GM21367 (cell line): ENCODE data around the gene CTPS1.
A peak's percentile ranks its signal among the peaks of the same experiment; 100 is the strongest.

Source experiments
- ATAC-seq: cut with Tn5 transposase; IDR thresholded peaks from one replicate; pipeline ENCODE4 v1.9.1; 2021; ENCODE audit not compliant: unreplicated experiment

Gene CTPS1

DNA sequence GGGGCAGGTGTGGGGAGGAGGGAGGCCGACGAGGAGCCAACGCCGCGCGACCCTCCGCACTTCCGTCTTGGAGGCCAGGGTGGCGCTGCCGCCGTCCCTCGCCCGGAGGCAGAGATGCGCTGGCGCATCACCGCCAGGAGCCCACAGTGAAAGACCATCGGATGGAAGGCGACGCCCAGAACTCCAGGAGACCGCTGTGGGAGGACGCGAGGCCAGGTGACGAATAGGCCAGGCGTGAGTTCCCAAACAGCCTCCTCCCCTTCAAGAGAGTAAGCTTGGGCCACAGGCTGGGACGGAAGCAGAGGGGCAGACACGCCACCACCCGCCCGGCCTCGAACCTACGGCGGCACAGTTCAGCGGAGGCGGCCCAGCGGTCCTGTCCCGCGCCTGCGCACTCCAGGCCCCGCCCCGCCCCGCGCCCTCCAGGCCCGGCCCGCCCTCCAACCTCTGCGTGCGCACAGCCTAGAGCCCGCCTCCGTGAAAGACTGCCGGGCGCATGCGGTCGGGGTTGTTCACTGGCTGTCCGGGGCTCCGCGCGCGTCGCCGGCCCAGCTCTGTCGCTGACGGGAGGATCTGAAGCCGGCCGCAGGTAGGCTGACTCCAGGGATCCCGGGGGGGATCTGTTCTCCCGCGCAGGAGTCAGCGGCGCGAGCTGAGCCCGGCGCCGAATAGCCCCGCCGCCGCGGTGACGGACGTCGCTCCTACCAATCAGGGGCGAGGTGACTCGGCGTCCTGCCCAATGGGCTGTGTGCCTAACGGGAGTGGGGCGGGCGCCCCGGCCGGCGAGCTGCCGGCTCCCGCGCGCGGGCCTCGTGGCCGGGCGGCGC, at the start of gene CTPS1:
TSS of gene CTPS1 (plus strand) at position 456 of the 827 bp plus-strand sequence. CDS start 3,595 bp downstream, outside the sequence.
- ATAC-seq: peak; percentile 81

GRCh38 chr1:40930174-40930964, 49.1 kb upstream of the CTPS1 start:
- no peak for ATAC-seq

DNA sequence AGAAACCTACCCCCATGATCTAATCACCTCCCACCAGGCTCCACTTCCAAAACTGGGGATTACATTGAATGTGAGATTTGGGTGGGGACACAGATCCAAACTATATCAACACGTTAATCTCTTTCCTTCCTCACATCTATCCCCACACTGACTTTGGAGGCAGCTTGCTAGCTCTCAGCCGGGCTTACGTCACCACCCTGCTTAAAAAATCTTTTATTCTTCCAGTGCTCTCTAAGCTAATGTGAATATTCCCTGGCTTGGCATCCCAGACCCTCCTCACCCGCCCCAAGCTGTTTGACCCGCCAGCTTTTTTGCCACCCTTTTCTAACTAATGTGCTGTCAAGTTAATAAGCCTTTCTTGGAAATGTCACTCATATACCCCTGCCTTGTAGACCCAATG, 47.9 kb upstream of the CTPS1 start:
- no peak for ATAC-seq

- no peak for ATAC-seq
These were observed 47.5 kb upstream of the CTPS1 start for GRCh38 chr1:40932006-40932405.

DNA sequence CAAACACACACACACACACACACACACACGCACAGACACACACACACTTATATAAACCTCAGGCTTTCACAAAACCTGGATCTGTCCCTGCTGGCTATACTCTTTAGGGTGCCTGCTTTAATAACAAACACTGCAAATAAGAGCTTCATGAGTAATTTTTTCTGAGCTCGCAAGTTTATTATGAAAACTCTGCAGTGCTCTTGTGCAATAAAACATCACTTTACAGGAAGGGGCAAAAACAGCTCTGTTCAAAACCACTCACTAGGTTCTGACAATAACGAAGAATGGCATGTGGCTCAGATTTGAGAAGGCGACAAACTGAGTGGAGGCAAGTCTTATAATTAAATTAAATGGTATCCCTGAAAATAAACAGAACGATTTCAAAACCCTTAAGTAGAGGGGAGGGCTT, 42.6 kb upstream of the CTPS1 start:
- no peak for ATAC-seq

DNA sequence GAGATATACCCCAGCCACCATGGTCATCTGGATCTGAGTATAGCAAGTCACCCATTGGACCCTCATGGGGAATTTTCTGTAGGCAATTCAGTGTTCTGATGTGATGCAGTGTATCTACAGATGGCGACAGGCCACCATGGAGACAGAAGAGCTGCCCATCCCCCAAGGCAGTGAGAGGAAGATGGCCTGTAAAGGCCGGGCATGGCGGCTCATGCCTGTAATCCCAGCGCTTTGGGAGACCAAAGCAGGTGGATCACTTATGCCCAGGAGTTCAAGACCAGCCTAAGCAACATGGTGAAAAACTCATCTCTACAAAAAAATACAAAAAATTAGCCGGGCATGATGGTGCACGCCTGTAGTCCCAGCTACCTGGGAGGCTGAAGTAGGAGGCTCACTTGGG, 41.1 kb upstream of the CTPS1 start:
- no peak for ATAC-seq

- no peak for ATAC-seq
These were observed 40.0 kb upstream of the CTPS1 start for GRCh38 chr1:40939320-40940059.

- ATAC-seq: no peak
These were observed 35.2 kb upstream of the CTPS1 start for GRCh38 chr1:40944326-40944725.

DNA sequence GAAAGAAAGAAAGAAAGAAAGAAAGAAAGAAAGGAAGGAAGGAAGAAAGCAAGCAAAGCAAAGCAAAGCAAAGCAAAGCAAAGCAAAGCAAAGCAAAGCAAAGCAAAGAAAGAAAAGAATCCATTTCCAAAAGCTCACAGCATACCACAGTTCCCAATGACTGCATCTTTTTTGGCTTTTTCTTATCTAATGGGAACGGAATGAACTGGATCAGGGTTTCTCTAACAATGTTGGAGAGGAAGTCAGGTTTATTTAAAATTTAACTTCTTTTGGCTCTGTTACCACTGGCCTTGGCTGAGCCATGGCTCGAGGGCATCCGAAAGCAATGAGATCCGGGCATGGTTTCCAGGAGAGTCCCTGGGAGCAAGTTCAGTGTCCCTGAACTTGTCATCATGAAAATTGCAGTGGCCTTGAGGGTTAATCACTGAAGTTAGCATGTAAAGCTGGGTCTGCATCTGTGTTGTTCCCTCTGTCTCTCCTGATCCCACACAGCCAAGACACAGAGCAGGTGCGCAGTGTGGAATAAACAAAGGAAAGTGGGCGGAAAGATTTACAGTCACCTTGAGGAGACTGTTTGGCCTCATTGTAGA, 34.6 kb upstream of the CTPS1 start:
- no peak for ATAC-seq

DNA sequence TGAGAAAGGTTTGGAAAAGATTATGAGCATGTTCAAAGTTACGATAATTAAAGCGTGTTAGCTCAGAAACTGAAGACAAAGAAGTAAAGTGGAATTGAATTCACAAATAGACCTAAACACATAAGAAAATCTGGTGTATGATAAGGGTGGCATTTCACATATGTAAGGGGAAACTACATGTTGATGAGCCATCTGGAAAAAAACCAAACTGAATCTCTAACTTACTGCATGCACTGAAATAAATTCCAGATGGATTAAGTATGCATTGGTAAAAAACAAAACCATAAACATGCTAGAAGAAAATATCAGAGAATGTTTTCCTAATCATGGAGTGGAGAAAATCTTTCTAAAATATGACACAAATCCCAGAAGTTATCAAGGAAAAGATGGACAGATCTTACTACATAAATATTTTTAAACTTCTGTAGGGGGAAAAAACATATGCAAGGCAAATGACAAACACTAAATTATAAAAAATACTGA, 34.0 kb upstream of the CTPS1 start:
- no peak for ATAC-seq

DNA sequence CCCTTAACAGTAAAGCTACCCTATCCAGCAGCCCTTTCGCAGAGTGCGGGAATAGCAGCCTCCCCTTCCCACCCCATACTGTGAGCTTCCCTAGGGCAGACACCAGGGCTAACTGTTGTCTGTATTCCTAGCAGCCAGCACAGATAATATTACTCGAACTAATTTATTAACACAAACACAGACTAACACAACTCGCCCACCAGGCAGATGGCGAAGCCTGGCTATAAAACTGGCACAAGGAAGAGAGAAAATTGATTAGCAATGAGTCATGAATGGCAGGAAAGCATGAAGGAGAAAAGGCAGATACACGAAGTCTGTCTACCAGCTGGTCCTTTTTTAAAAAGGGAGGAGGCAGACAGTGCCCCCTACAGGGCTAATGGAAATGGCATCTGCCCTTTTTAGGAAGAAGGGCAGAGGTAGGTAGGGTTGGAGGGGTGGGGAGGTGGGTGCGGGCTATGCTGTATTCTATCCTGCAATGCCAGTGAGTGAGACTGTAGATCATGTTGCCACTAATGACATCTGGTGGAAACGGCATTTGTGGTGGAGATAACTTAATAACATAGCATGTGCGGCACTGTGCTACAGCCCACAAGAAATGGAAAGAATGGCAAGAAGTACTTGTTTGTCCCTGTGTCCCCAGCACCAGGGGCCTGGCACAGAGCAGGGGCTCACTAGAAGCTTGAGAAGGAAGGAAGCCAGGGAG, 30.6 kb upstream of the CTPS1 start:
- ATAC-seq: no peak

DNA sequence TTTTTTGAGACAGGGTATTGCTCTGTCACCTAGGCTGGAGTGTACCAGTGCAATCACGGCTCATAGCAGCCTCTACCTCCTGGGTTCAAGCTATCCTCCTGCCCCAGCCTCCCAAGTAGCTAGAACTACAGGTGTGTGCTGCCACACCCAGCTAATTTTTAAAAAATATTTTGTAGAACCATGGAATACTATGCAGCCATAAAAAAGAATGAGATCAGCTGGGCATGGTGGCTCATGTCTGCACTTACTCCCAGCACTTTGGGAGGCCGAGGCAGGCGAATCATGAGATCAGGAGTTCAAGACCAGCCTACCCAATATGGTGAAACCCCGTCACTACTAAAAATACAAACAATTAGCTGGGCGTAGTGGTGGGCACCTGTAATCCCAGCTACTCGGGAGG, 29.9 kb upstream of the CTPS1 start:
- ATAC-seq: no peak

DNA sequence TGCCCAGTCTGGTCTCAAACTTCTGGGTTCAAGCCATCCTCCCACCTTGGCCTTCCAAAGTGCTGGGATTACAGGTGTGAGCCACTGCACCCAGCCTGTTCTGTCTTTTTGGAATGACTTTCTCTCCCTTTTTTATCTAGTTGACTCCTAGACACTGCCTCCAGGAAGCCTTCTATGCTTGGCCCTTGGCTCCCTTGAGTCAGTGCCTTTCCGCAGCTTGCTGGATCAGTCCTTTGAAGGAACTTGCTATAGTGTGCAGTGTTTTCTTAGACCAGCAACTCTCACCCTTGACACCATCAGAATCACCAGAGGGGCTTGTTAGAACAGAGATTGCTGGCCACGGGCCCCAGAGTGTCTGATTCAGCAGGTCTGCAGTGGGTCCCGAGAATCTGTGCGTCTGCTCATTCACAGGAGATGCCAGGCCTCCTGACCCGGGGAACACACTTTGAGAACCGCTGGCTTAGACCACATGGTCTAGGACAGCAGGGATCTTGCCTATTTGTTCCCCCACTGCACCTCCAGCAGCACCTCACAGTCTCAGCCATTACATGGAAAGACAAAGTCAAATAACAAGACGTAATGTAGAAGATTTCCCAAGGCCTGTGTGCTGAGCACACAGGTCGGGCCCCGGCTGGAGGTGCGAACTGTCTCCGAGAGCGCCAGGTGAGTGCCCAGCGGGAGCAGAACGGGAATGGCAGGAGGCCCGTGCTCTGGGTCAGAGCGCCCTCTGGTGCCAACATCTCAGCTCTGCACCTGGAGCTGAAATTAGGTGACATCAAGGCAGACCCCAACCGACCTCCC, 27.4 kb upstream of the CTPS1 start:
- no peak for ATAC-seq

DNA sequence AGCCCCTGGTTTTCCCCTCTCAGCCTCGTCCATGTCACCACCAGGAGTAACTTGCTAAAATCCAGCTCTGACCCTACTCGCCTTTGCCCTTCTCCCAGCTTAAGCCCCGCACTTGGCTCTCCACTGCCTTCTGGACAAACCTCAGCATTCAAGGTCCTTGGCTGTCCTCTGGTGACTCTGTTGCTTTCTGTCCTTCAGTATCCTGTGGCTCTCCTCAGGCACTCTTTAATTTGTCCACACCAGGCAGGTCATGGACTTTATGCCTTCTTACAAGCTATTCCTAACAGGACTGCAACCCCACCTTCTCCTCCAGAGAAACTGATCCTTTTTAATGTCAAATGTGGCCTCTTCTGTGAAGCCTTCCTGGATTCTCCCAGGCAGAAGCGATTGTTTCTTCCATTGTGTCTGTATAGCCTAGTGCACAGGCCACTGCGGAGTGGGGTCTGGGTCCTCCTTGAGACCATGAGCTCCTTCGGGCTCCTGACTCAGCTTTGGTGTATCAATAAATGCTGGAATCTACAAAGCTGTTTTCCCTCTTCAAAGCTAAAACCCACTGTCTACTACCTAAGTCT, 26.7 kb upstream of the CTPS1 start:
- no peak for ATAC-seq

- no peak for ATAC-seq
These were observed 24.9 kb upstream of the CTPS1 start for GRCh38 chr1:40954626-40955025.

DNA sequence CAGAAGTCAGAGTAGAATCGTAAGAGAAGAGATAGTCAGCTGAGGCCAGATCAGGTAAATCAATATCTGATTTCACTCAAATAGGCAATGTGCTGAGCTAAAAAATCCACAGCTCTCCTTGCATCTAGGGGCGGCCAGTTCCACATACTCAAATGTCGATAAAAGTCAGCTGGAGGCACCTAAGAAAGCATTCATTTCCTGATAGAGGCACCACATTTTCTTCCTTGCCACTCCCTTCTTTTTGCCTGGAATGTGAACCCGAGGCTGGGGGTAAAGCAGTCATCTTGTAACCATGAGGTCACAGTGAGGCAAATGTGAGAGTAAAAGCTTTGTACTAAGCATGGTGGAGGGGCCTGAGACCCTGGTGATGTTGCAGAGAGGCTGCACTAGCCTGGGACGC, 24.2 kb upstream of the CTPS1 start:
- no peak for ATAC-seq

- ATAC-seq: no peak
These were observed 23.1 kb upstream of the CTPS1 start for GRCh38 chr1:40956407-40956806.

DNA sequence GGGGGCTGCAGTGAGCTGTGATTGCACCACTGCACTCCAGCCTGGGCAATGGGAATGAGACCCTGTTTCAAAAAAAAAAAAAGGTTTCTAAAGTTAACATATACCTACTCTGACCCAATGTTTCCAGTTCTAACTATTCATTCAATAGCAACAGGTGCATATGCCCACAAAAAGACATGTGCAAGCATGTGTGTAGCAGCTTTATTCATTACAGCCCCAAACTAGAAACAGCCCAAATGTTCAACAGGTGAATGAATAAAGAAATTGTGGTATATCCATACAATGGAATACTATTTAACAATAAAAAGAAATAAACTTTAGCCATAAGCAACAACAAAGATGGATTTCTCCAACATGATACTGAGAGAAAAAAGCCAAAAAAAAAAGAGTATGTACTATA, 21.3 kb upstream of the CTPS1 start:
- no peak for ATAC-seq

DNA sequence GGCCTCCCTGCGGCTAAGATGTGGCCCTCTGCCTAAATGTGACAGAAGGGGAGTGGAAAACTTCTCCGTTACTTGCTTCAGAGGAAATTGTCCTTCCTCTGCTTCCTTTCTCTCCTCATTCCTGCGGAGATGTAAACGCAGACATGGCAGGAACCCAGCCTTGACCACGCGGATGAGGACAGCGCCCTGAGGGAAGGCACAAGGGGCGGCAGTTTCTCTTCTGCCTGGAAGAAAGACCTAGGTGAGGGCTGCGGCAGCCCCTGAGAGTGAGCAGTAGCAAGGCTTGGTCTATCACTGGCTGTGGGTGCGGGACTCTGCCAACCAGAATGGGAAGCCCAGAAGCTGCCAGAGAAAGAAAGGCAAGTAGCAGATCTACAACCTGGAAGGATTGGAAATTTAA, 14.0 kb upstream of the CTPS1 start:
- ATAC-seq: no peak
